ENCODE measurements around the gene AP2A1.

The AP2A1 gene

DNA sequence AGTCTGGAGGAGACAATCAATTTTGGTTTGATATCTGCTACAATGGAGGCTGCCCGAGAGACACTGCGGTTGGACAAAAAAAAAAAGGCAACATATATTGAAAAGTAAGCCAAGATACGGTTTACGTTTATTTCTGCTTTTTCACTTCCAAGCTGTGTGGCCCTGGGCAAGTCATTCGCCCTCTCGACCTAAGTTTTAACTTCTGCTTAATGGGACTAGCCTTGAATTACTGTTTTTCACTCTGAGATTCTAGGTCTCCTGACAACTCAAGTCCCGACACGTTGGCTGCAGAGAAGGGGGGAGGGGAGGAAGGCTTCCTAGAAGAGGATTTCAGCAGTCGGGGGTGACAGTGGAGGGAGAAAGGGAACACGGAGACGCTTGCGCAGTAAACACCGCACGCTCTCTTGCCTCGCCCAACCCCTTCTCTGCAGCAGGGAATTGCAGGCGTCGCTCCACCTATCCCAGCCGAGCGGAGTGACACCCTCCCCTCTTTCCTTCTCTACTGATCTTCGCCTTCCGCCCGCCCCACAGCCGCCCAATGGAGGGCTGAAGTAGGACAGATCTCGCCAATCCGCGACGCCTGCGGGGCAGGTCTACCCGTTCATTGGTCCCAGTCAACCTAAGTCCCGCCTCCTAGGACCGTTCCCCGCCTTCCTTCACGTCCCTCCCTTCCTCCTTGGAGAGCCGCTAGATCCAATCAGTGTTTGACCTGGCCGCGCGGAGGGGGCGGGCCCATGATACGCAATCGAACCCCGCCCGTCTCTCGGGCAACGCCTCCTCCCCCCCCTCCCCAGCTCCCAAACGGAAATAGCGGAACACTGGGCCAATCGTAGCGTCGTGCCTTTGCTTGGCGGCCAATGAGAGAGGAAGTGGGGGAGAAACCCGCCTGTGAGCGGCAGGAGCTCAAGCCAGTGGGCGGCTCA, 533 bp upstream of the AP2A1 start:
- peak; percentile 97 to 99 for DNase-seq (ENCODE audit: low read depth in 2 of 2)

DNA sequence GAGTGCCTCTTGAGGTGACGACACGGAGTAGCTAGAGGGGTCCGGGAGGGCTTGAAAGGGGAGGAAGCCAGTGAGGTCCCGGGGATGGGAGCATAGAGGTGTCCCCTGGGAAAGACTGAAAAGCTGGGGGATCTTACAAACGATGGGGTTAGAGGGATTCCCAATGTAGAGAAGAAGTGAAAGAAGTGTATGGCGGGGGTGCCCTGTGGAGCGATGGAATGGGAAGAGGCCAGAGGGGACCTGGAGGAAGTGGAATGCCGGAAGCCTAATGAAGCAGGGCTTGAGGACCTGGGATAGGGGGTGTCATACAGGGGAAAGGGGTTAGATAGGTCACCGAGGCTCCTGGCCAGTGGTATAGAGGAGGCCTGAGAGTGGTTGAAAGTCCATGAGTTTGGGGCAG, 580 bp downstream of the AP2A1 start:
- no peak for DNase-seq (ENCODE audit: low read depth in 2 of 2)

DNA sequence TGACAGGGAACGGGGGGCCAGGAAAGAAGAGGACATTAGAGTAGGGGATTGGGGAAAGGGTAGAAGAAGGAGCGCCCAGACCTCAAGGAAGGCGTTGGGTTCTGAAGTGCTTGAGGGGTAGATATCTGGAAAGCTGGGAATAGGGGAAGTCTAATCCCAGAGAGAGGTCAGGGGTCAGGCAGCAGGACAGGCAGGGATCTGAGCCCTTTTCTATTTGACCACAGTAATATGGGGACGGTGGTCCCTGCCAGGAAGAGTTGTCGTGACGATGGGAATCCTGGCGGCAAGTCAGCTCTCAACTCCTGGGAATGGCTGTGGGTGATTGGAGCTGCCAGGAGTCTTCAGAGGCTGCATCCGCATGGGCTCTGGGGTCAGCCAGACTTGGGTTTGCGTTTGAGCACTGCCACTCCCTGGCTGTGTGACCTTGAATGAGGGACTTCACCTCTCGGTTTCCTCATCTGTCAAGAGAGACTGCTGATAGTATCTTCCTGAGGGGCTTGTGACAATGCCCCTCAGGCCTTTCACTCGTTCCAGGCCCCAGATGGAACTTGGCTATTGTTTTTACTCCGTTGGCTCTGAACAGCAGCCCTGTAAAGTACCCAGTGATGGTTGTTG, 1.3 kb downstream of the AP2A1 start:
- DNase-seq (ENCODE audit: low read depth in 2 of 2), result no peak

DNA sequence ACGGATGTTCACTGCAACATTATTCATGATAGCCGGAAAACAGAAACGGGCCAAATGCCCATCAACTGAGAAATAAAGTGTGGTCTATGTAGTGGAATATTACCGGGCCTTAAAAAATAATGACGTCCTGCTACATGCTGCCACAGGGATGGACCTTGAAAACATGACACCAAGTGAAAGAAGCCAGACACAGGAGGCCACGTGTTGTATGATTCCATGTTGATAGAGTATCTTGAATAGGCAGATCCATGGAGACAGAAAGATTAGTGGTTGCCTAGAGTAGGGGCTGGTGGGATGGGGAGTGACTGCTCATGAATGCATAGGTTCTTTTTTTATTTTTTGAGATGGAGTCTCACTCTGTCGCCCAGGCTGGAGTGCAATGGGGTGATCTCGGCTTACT, 3.7 kb downstream of the AP2A1 start:
- DNase-seq (ENCODE audit: low read depth in 2 of 2), result no peak

DNA sequence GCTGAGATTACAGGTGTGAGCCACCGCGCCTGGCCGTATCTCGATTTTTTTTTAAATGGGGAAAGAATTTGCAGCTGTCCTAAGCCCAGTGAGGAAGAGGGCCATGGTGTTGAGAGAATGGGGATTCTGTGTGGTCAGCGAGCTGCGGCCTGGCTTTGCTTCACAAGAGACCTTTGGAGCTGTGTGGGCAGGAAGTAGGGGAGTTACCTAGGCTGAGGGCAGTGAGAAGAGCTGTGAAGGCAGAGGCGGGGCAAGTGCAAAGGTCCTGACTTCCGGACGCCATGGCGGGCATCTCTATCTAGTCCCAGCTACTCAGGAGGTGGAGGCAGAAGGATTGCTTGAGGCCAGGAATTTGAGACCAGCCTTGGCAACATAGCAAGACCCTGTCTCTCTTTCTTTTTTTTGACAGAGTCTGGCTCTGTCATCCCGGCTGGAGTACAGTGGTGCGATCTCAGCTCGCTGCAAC, 4.9 kb downstream of the AP2A1 start:
- DNase-seq (ENCODE audit: low read depth in 2 of 2), result no peak

DNA sequence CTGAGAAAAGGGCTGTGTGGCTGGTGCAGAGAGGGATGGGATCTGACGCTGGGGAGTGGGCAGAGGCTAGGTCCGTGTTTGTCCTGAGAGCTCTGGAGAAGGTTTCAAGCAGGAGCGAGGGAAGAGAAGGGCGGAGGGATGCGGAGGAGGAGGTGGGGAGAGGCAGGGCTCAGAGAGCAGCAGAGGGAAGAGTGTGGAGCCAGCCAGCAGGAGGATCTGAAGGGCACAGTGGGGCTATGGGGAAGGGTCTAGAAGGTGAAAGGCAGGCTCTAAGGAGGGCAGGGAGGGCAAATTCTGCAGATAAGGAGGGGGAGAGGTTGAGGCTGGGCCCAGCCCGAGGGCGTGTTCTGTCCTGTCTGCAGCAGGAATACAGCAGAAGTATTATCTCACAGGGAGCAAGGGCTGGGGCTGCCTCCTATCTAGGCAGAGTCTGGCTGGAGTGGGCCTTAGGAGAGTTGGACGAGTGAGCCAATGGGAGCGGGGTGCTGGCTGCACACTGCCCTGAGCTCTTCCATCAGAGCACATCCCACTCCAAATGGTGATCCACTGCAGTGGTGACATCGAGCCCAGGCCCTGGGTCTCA, 6.1 kb downstream of the AP2A1 start:
- no peak for DNase-seq (ENCODE audit: low read depth in 2 of 2)

DNA sequence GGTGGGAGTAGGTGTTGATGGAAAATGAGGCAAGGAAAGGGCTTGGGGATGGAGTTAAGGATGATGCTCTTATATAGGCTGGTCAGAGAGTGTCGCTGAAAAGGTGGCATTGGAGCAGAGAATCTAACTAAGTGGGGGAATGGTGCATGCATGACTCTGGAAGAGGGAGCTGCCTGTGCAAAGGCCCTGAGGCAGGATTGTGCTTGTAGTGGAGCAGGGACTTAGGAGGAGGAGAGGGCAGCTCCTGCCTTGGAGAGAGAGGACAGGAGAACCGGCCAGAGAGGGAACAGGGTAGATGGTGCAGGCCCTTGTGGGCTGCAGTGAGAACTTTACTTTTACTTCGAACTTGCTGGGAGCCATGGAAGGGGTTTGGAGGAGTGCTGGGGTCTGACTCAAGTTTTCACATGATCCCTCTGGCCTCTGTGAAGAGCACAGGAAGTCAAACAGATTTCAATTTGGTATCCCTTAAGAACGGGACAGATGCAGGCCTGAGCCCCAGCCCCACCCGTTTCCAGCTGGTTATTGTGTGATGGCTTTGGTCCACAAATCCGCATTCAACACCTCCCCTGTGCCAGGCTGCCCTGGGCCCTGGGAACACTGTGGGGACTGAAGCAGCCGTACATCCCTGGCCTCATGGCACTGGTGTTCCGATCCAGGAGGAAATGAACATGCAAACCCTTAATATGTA, 7.0 kb downstream of the AP2A1 start:
- DNase-seq (ENCODE audit: low read depth in 2 of 2), result no peak

DNA sequence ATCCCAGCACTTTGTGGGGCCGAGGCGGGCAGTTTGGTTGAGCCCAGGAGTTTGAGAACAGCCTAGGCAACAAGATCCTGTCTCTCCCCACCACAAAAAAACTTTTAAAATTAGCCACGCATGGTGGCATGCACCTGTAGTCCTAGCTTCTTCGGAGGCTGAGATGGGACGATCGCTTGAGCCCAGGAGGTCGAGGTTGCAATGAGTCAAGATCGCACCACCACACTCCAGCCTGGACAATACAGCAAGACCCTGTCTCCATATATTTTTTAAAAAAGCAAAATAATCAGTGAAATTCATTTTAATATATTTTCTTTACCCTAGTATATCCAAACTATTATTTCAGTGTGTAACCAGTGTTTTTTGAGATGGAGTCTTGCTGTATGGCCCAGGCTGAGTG, 8.2 kb downstream of the AP2A1 start:
- no peak for DNase-seq (ENCODE audit: low read depth in 2 of 2)

DNA sequence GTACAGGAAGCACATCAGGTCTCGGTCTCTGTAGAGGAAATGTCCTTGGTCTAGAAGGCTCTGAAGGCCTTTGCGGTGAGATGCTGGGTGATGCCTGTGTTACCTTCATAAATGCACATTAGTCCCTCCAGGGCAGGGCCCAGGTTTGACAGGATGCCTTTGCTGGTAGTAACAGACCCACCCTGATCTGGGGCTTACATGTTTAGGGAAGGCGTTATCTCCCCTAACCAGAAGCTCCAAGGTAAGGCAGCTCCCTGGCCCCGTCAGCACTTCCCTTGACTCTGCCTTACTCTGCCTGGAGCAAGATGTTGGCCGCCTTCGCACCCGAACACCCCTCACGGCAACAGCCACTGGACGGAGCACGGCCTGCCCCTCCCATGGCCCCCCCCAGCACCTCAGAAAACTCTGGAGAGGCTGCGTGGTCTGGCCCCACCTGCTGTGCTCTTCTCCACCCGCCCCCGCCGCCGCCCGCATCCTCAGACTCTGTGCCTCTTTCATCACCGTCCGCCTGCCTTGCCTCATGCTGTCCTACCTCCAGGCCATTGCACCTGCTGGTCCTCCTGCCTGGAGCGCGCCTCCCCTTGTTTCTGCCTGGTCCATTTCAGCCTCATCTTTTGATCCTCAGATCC, 9.1 kb downstream of the AP2A1 start:
- DNase-seq (ENCODE audit: low read depth in 2 of 2), result no peak

DNA sequence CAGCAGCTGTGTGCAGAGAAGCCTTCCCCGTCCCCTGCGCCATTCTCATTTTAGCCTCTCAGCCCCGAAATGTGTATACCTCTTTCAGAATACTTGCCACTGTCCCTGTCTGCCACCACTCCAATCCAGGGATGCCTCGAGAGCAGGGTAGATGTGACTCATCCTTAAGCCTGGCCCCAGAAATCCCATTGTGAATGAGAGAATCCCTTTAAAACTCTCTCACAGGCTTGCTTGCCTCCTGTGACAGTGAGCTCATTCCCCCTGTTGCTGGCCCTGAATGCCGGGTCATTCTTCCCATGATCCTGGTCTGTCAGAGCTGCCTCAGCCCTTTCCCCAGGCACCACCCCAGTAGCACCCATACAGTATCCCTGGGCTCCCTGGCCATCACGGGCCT, 9.6 kb downstream of the AP2A1 start:
- DNase-seq (ENCODE audit: low read depth in 2 of 2), result no peak

DNA sequence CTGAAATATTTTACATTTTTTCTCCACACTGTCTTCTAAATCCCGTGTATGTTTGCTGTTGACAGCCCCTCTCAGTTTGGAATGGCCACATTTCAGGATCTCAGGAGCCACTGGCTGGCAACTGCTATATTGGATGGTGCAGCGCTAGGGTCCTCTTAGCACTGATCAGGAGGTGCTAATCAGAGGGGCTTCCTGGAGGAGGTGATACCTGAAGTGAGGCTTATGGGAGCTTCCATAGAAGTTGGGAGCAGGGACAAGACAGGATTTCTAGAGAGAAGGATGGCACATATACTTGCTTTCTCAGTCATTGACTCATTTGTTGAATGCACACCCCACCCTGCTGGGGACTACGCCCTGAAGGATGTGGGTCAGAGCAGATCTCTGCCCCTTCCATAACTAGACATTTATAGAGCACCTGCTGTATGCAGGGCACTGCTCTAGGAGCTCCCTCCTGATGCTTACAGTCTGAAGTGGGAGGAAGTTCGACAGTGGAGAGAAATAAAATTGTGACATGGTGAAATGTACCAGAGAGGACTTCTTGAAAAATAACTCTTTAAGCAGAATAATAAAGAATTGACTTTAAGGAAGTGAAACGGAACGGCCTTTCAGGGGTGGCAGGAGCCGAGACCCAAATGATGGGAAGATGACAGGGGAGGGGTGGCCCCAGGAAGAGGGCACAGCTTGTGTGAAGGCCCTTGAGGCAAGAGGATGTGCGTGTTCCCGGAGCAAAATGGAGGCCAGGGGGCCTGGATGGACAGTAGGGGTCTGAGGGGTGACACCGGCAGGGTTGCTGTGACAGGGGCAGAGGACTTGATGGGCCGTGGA, 13.1 kb downstream of the AP2A1 start:
- no peak for DNase-seq (ENCODE audit: low read depth in 2 of 2)

DNA sequence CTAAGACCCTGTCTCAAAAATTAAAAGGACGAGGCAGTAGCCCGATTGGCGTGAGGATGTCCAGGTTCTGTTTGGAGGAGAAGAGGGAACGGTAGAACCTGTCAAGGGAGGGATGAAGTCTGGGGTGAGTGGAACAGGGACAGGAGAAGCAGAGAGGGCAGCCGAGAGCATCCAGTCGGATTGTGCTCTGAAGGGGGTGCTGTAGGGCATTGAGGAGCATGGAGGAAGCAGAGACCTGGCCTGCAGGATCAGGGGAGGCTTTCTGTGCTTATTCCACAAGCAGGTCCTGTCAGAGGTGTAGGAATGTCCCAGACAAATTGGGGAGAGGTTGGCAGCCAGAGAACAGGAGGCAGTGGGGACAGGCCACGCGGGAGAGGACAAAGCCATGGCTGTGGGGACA, 14.1 kb downstream of the AP2A1 start:
- no peak for DNase-seq (ENCODE audit: low read depth in 2 of 2)

DNA sequence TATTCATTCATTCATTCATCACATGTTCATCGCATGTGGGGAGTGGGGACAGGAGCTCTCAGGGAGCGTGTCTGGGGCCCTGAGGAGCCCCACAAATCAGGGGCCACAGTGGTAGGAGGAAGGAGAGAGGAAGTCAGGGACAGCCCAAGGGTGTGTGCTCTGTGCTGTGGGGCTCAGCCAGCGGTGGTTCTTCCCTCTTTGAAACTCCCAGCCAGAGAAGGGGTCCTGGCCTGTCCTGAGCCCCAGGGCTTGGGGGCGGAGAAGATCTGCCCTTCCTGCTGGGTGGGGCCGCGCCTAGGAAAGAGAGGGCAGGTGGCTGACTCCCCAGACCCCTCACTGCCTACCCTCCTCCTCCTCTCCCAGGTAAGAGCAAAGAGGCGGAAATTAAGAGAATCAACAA, 14.6 kb downstream of the AP2A1 start:
- no peak for DNase-seq (ENCODE audit: low read depth in 2 of 2)

DNA sequence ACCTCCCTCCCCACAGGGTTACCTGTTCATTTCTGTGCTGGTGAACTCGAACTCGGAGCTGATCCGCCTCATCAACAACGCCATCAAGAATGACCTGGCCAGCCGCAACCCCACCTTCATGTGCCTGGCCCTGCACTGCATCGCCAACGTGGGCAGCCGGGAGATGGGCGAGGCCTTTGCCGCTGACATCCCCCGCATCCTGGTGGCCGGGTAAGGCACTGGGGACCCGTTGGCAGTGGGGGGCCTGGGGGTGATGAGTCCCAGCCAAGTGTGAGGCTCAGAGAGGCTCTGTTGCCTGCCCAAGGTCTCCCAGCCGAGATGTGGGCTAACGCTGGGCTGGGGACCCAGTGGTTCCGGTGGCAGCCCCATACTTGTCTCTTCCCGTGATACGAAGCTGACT, 15.7 kb downstream of the AP2A1 start:
- DNase-seq (ENCODE audit: low read depth in 2 of 2), result no peak

DNA sequence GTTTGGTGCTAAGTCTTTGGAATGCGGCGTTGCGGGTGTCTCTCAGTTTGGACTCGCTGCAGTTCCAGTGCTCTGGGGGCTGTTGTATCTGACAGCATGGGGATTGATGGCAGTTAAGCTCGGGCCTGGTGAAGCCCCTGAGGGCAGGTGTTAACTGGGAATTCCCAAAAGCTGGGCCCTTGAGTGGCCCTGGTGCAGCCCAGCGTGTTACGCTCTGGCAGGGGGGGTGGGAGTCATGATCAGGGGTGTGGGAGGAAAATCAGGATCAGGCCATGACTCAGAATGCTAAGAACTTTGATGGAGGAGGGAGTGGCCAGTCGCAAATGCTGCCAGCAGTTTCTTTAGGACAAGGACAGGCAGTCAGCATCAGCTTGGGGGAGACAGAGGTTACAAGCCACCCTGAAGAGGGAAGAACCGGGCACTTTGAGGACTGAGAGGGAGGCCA, 19.6 kb downstream of the AP2A1 start:
- no peak for DNase-seq (ENCODE audit: low read depth in 2 of 2)

DNA sequence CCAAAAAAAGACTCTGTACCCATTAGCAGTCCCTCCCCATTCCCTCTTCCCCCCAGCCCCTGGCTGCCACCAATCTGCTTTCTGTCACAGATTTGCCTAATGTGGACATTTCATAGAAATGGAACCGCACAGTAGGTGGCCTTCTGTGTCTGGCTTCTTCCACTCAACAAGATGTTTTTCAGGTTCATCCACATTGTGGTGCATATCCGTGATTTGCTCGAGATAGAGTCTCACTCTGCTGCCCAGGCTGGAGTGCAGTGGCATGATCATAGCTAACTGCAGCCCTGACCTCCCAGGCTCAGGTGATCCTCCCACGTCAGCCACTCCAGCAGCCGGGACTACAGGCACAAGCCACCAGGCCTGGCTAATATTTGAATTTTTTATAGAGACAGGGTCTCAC, 20.9 kb downstream of the AP2A1 start:
- no peak for DNase-seq (ENCODE audit: low read depth in 2 of 2)

DNA sequence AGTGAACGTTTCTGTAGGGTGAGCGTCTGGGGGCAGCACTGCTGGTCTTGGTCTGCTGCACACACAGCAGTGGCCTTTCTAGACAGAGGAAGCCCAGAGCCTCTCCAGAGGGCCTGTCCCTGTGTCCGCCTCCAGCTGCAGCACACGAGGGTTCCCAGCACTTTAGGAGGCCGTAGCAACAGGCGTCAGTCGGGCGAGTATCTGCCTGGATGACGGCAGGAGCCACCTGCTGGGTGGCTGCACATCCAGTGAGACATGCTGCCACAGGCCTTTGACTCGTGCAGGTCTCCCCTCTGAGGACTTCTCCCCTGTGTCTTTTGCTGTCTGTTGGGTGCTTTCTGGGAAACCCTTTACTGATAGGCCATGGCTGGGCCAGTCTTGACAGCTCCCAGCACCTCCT, 22.1 kb downstream of the AP2A1 start:
- no peak for DNase-seq (ENCODE audit: low read depth in 2 of 2)

DNA sequence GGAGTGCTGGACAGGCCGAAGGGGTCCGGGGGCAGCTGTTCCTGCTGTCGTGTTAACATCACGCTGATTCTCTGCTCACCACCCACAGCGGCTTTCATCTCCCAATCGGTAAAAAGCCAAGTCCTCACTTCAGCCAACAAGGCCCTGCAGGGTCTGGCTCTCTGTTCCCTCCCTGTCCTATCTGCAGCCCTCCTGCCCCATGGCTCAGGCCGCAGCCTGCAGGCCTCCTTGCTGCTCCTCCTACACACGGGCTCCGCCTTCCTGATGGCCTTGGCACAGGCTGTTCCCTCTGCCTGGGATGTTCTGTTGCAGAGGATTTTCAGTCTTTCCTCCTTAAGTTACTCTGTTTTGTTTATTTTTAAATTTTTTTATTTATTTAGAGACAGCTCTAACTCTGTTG, 24.1 kb downstream of the AP2A1 start:
- DNase-seq (ENCODE audit: low read depth in 2 of 2), result no peak

DNA sequence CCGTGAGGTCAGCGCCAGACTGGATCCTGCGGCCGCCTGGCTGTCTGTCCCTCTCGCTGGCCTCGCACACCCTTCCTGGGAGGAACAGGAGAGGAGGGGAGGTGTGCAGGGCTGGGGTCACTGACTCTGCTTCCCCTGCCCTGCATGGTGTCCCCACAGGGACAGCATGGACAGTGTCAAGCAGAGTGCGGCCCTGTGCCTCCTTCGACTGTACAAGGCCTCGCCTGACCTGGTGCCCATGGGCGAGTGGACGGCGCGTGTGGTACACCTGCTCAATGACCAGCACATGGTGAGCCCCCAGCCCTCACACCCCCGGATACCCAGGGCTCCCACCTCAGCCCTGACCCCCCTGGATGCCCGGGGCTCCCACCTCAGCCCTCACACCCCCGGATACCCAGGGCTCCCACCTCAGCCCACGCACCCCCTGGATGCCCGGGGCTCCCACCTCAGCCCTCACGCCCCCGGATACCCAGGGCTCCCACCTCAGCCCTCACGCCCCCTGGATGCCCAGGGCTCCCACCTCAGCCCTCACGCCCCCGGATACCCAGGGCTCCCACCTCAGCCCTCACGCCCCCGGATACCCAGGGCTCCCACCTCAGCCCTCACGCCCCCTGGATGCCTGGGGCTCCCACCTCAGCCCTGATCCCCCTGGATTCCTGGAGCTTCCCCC, 25.1 kb downstream of the AP2A1 start:
- DNase-seq (ENCODE audit: low read depth in 2 of 2), result no peak

DNA sequence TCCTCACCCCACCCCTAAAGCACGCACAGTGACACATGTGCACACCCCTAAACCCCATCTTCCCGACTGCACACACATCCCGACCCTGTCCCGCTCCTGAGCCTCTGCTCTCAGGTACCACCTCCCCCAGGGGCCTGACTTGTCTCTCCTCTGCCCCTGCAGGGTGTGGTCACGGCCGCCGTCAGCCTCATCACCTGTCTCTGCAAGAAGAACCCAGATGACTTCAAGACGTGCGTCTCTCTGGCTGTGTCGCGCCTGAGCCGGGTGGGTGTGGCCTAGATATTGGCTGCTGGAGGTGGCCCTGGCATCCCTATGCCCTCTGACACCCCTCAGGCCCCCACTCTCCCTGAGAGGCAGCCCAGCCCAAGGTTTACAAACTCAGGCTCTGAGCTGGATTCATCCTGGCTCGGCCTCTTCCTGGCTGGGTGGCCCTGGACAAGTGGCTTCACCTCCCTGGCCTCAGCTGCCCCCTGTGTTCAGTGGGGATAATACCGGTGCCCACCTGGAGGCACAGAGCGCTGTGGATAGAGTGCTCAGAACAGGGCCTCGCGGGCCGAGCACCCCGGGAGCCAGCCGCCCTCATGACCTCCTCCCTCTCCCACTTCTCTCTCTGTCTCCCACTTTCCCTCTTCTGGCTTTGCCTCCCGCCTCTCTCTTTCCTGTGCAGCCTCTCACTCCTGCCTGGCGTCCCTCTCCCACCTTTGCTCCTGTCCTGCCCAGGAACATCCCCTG, 26.2 kb downstream of the AP2A1 start:
- DNase-seq (ENCODE audit: low read depth in 2 of 2), result no peak

Measured in stimulated activated CD4-positive, alpha-beta T cell treated with anti-CD3 and anti-CD28 coated beads, Interleukin-4, amount 100 ng/mL, for 48 hours (primary cell).